Esophagus muscularis mucosa (tissue), 3 donors: Measurements from ENCODE around the gene FANCC.

Source experiments
- CTCF ChIP-seq, 3 experiments: fragments of 200-600 bp in 2 of 3; fragments of 450-650 bp in 1 of 3; sonication (generic) in 2 of 3; IDR thresholded peaks; one replicate each; pipeline ENCODE4 v1.5.1; 2017 to 2019; ENCODE audit warnings: antibody characterized with exemption in 3 of 3, mild to moderate bottlenecking in 2 of 3, moderate library complexity in 1 of 3
- POLR2A ChIP-seq: fragments of 450-650 bp; IDR thresholded peaks from one replicate; pipeline ENCODE4 v1.6.1; 2017; ENCODE audit warnings: antibody characterized with exemption, moderate library complexity, mild to moderate bottlenecking, low read depth

- TF ChIP-seq CTCF (IDR thresholded peaks at IDR 0.05) = no peak
- TF ChIP-seq POLR2A = no peak
These were observed 169.9 kb downstream of the FANCC start for GRCh38 chr9:95147452-95148207.
